Effector memory CD8-positive, alpha-beta T cell (primary cell): Measurements from ENCODE around the gene CEP78.
"Not testable (repeated sequence)": the region's sequence is repeated elsewhere in the genome, so short reads cannot be mapped to it uniquely, and the experiment has no call there.

Source experiments
- ATAC-seq: fragments of 150-1000 bp; cut with Tn5 transposase; replicated peaks from 2 replicates; pipeline ENCODE4 v1.10.0; 2021; ENCODE audit warnings: mild to moderate bottlenecking, moderate library complexity
- DNase-seq, 3 experiments: peaks; one replicate each; pipeline ENCODE4 v3.0.0; 2021
- H3K27ac Mint-ChIP-seq, 2 donors: one replicate each; pipeline ENCODE4 v1.8.0; 2022; ENCODE audit warnings: mild to moderate bottlenecking in 2 of 2, mixed read lengths in 2 of 2, moderate library complexity in 2 of 2
- H3K27me3 Mint-ChIP-seq, 2 donors: one replicate each; pipeline ENCODE4 v1.8.0; 2022; ENCODE audit warnings: mixed read lengths in 2 of 2
- H3K36me3 Mint-ChIP-seq: one replicate; pipeline ENCODE4 v1.8.0; 2022; ENCODE audit warnings: mild to moderate bottlenecking, moderate library complexity, mixed read lengths; ENCODE audit not compliant: insufficient read depth
- H3K4me1 Mint-ChIP-seq, 2 donors: one replicate each; pipeline ENCODE4 v1.8.0; 2022; ENCODE audit warnings: low read depth in 2 of 2, mixed read lengths in 2 of 2
- H3K4me3 Mint-ChIP-seq, 2 donors: one replicate each; pipeline ENCODE4 v1.8.0; 2022; ENCODE audit warnings: mild to moderate bottlenecking in 2 of 2, mixed read lengths in 2 of 2, moderate library complexity in 2 of 2
- H3K9me3 Mint-ChIP-seq, 2 donors: one replicate each; pipeline ENCODE4 v1.8.0; 2022; ENCODE audit warnings: mixed read lengths in 2 of 2
- total RNA-seq, 9 experiments: gene quantifications; one replicate each; lab custom pipeline; 2026; lab: John Stamatoyannopoulos, UW

Gene CEP78
- 64.8 to 164 (median 84.6) reads per million in 9 experiments for total RNA-seq

DNA sequence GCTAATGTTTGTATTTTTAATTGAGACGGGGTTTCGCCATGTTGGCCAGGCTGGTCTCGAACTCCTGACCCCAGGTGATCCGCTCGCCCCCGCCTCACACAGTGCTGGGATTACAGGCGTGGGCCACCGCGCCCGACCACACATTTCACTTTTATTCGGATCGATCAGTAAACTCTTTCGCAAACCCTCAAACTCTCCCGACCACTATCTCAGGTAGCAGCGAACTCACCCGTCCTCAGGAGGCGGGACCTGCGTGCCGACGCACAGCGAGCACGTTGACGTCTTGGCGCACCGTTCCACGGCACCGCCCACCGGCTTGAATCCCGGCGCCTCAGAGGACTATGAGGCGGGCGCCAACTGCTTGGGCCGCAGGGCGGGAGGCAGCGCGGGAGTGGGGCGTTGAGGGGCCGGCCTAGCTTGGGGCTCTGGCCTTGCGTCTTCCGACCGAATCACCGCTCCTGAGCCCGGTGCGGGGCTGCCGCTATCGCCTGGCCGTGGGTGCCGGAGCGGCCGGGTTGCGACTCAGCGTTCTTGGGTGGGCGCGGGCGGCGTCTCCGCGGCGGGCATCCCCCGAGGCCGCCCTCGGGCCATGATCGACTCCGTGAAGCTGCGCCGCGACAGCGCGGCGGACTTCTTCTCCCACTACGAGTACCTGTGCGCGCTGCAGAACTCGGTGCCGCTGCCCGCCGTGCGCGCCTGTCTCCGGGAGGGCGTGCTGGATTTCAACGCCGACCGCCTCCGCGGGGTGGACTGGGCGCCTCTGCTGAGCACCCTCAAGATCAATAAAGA, at the start of gene CEP78:
TSS of gene CEP78 (plus strand) at position 314 of the 789 bp plus-strand sequence. CDS start at position 590, 276 bp downstream.
- no peaks in the 10 kb centered on the region for H3K27me3 Mint-ChIP-seq
- H3K36me3 Mint-ChIP-seq: peaks cover 12% of the 10 kb centered on the region
- H3K4me3 Mint-ChIP-seq: peak within 1 kb of the TSS in 1 of 2 donors; percentile 94
- H3K4me1 Mint-ChIP-seq: peaks cover 32 to 45% of the 10 kb centered on the region in 2 donors
- H3K9me3 Mint-ChIP-seq: no peaks in the 10 kb centered on the region
- peak; percentile 91 for ATAC-seq
- peak within 1 kb of the TSS; percentile 94 to 96 for H3K27ac Mint-ChIP-seq
- DNase-seq: peak; percentile 81 to 85 (median 83)

DNA sequence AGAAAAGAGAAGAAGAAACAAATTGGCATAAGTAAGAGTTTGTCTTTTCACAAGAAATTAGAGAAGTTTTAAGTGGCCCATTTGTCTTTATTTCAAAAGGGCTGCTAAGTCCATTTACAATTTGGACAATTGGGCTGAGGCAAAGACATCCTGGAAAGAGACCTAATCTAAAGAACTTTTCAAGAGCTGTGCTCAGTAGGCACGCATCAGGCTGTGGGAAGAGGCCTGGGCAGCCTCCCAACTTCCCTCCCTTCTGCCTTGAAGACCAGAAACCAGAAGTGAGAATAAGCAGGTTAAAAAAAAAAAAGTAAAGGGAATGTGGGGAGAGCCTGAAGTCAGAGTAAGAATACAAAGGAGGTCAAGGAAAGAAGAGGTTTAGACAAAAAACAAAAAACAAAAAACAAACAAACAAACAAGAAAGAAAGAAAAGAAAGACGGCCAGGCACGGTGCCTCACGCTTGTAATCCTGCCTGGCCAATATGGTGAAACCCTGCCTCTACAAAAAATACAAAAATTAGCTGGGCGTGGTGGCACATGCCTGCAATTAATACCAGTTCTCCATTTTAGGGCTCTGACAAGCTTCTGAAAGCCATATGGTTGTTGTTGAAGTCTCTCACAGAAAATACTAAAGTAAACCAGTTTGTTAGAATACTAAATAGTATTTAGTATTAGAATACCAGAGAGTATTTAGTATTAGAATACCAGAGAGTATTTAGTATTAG, 48.0 kb upstream of the CEP78 start:
- Mint-ChIP-seq H3K36me3 (no peaks in the 10 kb centered on the region), H3K27me3 (peaks cover 0 to 7% of the 10 kb centered on the region in 2 donors), H3K27ac (peak overlapping the region in 1 of 2 donors; percentile 18), H3K9me3 (no peaks in the 10 kb centered on the region), H3K4me1 (no peaks in the 10 kb centered on the region), H3K4me3 (no peak overlapping the region)
- ATAC-seq (no peak), DNase-seq (no peak)

- ATAC-seq (no peak), DNase-seq (no peak)
- no peaks in the 10 kb centered on the region for H3K4me1 Mint-ChIP-seq
- no peaks in the 10 kb centered on the region for H3K9me3 Mint-ChIP-seq
- no peak overlapping the region for H3K27ac Mint-ChIP-seq
- no peaks in the 10 kb centered on the region for H3K36me3 Mint-ChIP-seq
- no peak overlapping the region for H3K4me3 Mint-ChIP-seq
- H3K27me3 Mint-ChIP-seq: peaks cover 0 to 4% of the 10 kb centered on the region in 2 donors
These were observed 47.3 kb upstream of the CEP78 start for GRCh38 chr9:78188594-78188993.

DNA sequence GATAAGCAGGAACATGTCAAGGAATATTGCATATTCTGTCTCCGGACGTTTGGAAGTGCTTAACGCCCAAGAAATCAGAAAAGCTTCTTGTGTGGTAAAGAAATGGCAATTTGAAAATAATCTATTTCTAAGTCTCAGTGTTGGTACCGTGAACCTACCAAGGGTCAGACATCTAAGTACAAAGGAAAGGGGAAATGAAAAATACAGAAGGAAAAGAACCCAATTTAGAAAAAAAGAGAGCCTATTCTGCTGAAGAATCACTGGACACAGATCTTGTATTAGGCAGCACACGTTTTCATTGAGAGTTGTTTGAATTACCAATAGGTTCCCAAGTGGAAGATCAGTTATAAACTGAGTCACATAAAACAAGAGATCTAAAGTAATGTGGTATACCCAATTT, 46.9 kb upstream of the CEP78 start:
- H3K36me3 Mint-ChIP-seq: no peaks in the 10 kb centered on the region
- H3K27ac Mint-ChIP-seq: no peak overlapping the region
- no peak for DNase-seq

GRCh38 chr9:78189461-78189860, 46.4 kb upstream of the CEP78 start:
- DNase-seq (no peak), ATAC-seq (no peak)
- Mint-ChIP-seq H3K4me3 (no peak overlapping the region), H3K27ac (no peak overlapping the region), H3K36me3 (no peaks in the 10 kb centered on the region), H3K9me3 (no peaks in the 10 kb centered on the region), H3K27me3 (peaks cover 0 to 4% of the 10 kb centered on the region in 2 donors), H3K4me1 (peaks cover 0 to 5% of the 10 kb centered on the region in 2 donors)

More for the DNA sequence above, 46.9 kb upstream of the CEP78 start:
- Mint-ChIP-seq H3K27me3 (peaks cover 0 to 4% of the 10 kb centered on the region in 2 donors), H3K4me3 (no peak overlapping the region), H3K9me3 (no peaks in the 10 kb centered on the region), H3K4me1 (peaks cover 0 to under 1% of the 10 kb centered on the region in 2 donors)
- ATAC-seq: no peak

GRCh38 chr9:78191931-78192330, 43.9 kb upstream of the CEP78 start:
- no peak for DNase-seq
- H3K36me3 Mint-ChIP-seq: no peaks in the 10 kb centered on the region
- no peak overlapping the region for H3K27ac Mint-ChIP-seq
- H3K4me1 Mint-ChIP-seq: peaks cover 2 to 5% of the 10 kb centered on the region in 2 donors
- H3K4me3 Mint-ChIP-seq: no peak overlapping the region
- no peak for ATAC-seq
- H3K27me3 Mint-ChIP-seq: peaks cover 0 to 4% of the 10 kb centered on the region in 2 donors
- no peaks in the 10 kb centered on the region for H3K9me3 Mint-ChIP-seq

GRCh38 chr9:78196258-78196657, 39.6 kb upstream of the CEP78 start:
- H3K27me3 Mint-ChIP-seq: no peaks in the 10 kb centered on the region
- H3K27ac Mint-ChIP-seq: peak overlapping the region in 1 of 2 donors; percentile 67
- DNase-seq (no peak), ATAC-seq (no peak)
- H3K4me3 Mint-ChIP-seq: no peak overlapping the region
- H3K9me3 Mint-ChIP-seq: peaks cover 0 to 2% of the 10 kb centered on the region in 2 donors
- H3K4me1 Mint-ChIP-seq: peaks cover 12 to 19% of the 10 kb centered on the region in 2 donors
- H3K36me3 Mint-ChIP-seq: no peaks in the 10 kb centered on the region

- ATAC-seq (peak; percentile 98), DNase-seq (peak; percentile 35 to 41 (median 40))
- H3K27me3 Mint-ChIP-seq, H3K36me3 Mint-ChIP-seq: not testable (repeated sequence)
- Mint-ChIP-seq H3K4me3 (peak overlapping the region; percentile 71 to 73), H3K27ac (peak overlapping the region; percentile 87 to 92), H3K9me3 (peaks cover 17 to 27% of the 10 kb centered on the region in 2 donors), H3K4me1 (peaks cover 23 to 26% of the 10 kb centered on the region in 2 donors)
These were observed 34.6 kb upstream of the CEP78 start for GRCh38 chr9:78201158-78201777.

- Mint-ChIP-seq H3K27ac (no peak overlapping the region), H3K27me3 (no peaks in the 10 kb centered on the region), H3K36me3 (no peaks in the 10 kb centered on the region), H3K4me1 (peaks cover 29 to 41% of the 10 kb centered on the region in 2 donors), H3K4me3 (no peak overlapping the region), H3K9me3 (peaks cover 8 to 17% of the 10 kb centered on the region in 2 donors)
- ATAC-seq (no peak), DNase-seq (no peak)
These were observed 28.6 kb upstream of the CEP78 start for GRCh38 chr9:78207319-78207718.

DNA sequence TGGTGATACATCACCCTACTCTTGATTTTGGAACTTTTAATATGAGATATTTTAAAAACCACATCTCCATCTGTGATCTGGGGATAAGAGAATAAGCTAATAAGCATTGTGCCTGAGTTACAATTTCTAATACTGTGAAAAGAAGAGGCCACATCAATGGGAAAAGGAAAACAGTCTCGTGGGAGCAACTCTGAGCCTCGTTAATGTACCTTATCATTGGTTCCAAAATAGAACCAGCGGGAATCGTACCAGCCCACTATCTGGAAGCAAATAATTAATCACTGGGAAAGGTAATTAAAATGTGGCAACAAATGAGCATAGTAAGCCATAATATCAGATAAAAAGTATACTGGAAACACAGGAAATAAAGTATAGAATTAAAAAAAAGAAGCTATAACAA, 28.0 kb upstream of the CEP78 start:
- no peaks in the 10 kb centered on the region for H3K27me3 Mint-ChIP-seq
- H3K27ac Mint-ChIP-seq: peak overlapping the region in 1 of 2 donors; percentile 65
- ATAC-seq (no peak), DNase-seq (no peak)
- H3K36me3 Mint-ChIP-seq: no peaks in the 10 kb centered on the region
- H3K4me1 Mint-ChIP-seq: peaks cover 28 to 44% of the 10 kb centered on the region in 2 donors
- peaks cover 7 to 13% of the 10 kb centered on the region in 2 donors for H3K9me3 Mint-ChIP-seq
- H3K4me3 Mint-ChIP-seq: no peak overlapping the region

DNA sequence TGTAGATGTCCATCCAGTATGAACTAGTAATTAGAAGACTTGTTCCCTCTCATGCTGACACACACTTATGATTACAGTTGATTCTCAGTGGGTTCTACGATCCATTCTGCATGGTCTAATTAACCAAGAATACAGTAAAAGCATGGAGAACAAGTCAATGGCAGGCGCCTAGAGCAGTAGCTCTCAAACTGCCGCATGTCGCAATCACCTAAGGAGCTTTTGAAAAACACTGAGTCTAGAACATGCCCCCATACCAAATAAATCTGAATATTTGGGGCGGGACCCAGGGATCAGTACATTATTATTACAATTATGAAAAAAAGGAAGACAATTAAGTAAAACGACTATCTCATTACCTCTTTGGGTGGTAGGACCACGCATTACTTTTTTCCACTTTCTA, 26.7 kb upstream of the CEP78 start:
- peaks cover 0 to 1% of the 10 kb centered on the region in 2 donors for H3K9me3 Mint-ChIP-seq
- DNase-seq: no peak
- H3K4me1 Mint-ChIP-seq: peaks cover 30 to 51% of the 10 kb centered on the region in 2 donors
- no peaks in the 10 kb centered on the region for H3K27me3 Mint-ChIP-seq
- H3K27ac Mint-ChIP-seq: peak overlapping the region; percentile 46 to 65
- no peaks in the 10 kb centered on the region for H3K36me3 Mint-ChIP-seq
- H3K4me3 Mint-ChIP-seq: no peak overlapping the region
- ATAC-seq: no peak

- H3K4me3 Mint-ChIP-seq: peak overlapping the region; percentile 62 to 72
- no peaks in the 10 kb centered on the region for H3K9me3 Mint-ChIP-seq
- H3K4me1 Mint-ChIP-seq: peaks cover 30 to 51% of the 10 kb centered on the region in 2 donors
- peak; percentile 87 for ATAC-seq
- peak overlapping the region; percentile 87 to 88 for H3K27ac Mint-ChIP-seq
- peak; percentile 7 to 16 (median 10) for DNase-seq
- no peaks in the 10 kb centered on the region for H3K27me3 Mint-ChIP-seq
- no peaks in the 10 kb centered on the region for H3K36me3 Mint-ChIP-seq
These were observed 25.0 kb upstream of the CEP78 start for GRCh38 chr9:78210841-78211301.

- DNase-seq: no peak
- Mint-ChIP-seq H3K27me3 (no peaks in the 10 kb centered on the region), H3K27ac (peak overlapping the region in 1 of 2 donors; percentile 87), H3K4me1 (peaks cover 30 to 49% of the 10 kb centered on the region in 2 donors), H3K4me3 (peak overlapping the region in 1 of 2 donors; percentile 62), H3K9me3 (no peaks in the 10 kb centered on the region), H3K36me3 (no peaks in the 10 kb centered on the region)
- ATAC-seq: no peak
These were observed 23.0 kb upstream of the CEP78 start for GRCh38 chr9:78212868-78213267.
